Activated naive CD4-positive, alpha-beta T cell treated with Interleukin-2 at 50 U/mL for 16 hours (primary cell): ENCODE results near the gene LGALS1.

ENCODE experiments used
- DNase-seq: peaks from one replicate; pipeline ENCODE4 v3.0.0-alpha.2; 2020

Gene LGALS1

GRCh38 chr22:37664249-37665101 is 11.0 kb upstream of the LGALS1 start:
- no peak for DNase-seq

DNA sequence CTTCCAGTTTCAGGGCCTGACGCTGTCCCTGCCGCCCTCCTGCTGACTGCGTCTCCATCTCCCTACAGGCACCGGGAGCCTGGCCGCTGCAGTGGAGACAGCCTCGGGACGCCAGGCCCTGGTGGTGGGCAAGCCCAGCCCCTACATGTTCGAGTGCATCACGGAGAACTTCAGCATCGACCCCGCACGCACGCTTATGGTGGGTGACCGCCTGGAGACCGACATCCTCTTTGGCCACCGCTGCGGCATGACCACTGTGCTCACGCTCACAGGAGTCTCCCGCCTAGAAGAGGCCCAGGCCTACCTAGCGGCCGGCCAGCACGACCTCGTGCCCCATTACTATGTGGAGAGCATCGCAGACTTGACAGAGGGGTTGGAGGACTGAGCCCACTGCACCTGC is 9.9 kb upstream of the LGALS1 start:
- no peak for DNase-seq

GRCh38 chr22:37669586-37669985 is 5.8 kb upstream of the LGALS1 start:
- DNase-seq = no peak

DNA sequence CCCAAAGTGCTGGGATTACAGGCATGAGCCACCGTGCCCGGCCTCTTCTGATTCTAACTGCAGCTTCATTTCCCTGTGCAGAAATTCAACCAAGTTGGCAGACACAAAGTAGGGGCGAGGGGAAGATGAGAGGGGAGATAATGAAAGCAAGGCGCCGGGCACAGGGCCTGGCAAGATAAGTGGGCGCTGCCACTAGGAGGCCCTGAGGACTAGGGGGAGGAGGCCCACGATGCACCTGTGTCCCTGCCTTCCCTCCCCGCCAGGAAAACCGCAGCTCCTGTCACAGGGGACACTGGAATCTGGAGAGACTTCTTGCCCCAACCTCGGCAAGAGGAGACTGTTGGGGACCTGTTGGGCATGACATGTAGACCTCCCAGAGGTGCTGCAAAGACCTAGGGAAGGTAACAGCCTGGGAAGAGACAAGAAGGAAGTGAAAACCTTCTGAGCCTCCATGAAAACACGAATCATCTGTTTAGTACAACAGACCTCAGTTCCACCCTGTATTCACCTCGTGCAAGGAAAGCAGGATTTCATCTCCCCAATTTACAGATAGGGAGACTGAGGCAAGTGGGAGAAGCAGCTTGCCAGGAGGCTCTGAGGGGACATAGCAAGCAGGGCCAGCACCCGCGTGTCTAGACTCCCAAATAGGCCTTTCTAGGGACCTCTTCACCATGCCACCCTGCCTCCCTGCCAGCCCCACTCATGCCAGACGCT is 3.1 kb upstream of the LGALS1 start:
- peak; percentile 17 for DNase-seq

DNA sequence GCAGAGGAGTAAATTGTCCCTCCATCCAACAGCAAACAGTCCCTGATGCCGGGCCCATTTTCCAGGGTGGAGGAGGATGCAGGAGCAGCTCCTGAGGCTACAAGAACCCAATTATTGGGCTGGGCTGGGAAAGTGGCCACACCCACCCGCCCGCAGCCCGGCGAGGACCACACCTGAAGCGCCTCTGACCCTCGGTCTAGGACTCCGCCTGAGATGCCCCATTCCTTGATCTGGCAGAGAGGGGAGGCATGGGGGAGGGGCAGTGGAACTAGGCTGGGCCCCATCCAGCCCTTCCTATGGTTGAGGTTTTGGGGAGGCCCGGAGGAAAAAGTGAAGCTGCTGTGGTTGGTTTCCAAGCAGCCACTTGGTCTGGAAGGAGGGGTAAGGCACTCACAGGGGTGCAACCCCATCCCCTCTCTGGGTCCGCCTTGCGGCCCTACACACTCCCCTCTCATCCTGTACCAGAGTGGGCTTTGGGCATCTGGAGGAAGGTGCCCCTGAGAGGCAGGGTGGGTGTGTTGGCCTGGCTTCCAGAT is 2.4 kb upstream of the LGALS1 start:
- no peak for DNase-seq

GRCh38 chr22:37674248-37674647 is 1.2 kb upstream of the LGALS1 start:
- no peak for DNase-seq

GRCh38 chr22:37675930-37676735 is 697 bp downstream of the LGALS1 start:
- peak; percentile 30 for DNase-seq

DNA sequence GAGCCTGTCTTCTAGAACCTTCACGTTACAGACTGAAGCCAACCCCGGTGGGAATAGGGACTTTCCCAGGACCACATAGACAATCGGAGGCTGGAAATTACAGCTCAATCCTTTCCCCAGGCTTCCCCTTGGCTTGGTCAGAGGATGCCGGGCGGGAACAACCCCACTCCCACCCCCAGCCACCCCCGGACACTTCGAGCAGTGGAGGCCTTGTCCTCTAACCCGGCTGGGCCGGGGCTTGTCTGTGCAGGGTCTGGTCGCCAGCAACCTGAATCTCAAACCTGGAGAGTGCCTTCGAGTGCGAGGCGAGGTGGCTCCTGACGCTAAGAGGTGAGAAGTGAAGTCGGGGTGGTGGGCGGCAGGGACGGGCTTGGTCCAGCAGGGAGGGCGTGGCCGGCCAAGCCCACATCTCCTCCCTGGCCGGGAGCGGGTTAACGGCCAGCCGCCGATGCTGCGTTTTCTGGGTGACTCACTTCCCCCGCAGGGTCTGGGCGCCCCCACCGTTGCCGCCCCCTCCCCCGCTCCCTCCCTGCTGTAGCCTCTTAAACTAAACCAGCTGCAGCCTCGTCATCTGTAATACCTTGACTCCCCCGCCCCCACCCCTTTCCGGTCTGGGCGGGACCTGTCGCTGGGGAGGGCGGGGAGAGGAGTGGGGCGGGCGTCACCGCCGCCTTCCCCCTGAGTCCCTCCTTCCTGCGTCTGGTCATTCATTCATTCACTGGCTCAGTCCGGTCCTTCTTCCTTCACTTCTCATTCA is 1.5 kb downstream of the LGALS1 start:
- peak; percentile 94 for DNase-seq

DNA sequence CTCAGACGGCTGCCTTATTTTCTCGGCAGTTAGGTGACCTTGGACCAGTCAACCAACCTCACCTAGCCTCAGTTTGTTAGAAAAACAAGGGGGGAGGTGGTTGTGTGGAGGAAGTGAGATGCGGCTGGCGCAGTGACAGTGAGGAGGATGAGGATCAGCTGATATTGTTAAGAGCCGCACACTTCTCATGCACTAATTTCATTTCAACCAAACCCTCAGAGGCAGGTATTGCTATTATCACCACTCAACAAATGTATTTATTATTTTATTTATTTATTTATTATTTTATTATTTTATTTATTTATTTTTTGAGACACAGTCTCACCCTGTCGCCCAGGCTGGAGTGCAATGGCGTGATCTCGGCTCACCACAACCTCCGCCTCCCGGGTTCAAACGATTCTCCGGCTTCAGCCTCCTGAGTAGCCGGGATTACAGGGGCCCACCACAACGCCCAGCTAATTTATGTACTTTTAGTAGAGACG is 2.1 kb downstream of the LGALS1 start:
- no peak for DNase-seq

GRCh38 chr22:37678372-37678771 is 2.9 kb downstream of the LGALS1 start:
- DNase-seq = no peak

DNA sequence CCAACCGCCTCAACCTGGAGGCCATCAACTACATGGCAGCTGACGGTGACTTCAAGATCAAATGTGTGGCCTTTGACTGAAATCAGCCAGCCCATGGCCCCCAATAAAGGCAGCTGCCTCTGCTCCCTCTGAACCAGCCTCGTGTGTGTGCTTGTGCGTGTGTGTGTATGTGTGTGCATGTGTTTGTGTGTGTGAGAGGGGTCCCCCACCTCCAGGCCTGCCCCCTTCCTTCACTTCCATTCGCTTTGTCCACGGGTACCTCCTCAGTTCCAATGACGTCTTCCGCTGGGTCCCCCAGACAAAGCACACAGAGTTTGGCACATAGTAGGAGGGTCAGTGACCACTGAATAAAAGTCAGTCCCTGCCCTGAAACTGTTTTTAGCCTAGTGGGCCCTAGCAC is 4.2 kb downstream of the LGALS1 start:
- DNase-seq = no peak

DNA sequence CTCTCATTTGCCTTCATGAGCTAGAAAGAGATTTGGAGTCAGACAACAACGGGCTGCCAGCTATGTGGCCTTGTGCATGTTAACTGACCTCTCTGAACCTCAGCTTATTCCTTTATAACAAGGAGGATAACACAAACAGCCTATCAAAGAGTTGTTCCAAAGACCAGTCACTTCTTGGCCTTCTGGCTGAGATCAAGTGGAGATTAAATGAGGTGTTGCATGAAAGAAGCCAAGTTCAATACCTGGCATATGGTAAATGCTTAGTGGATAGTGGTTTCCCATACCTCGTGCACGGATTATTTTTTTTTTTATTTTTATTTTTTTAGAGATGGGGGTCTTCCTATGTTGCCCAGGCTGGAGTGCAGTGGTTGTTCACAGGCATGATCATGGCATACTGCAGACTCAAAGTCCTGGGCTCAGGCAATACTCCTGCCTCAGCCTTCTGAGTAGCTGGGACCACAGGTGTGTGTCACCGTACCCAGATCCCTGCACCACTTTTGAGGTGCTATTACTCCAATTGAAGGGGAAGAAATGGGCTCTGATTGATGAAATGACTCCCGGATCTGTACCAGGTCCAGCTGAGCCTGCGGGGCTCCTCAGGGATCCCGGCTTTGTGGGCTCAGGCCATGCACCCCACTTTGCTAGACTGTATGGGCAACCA is 4.9 kb downstream of the LGALS1 start:
- no peak for DNase-seq

DNA sequence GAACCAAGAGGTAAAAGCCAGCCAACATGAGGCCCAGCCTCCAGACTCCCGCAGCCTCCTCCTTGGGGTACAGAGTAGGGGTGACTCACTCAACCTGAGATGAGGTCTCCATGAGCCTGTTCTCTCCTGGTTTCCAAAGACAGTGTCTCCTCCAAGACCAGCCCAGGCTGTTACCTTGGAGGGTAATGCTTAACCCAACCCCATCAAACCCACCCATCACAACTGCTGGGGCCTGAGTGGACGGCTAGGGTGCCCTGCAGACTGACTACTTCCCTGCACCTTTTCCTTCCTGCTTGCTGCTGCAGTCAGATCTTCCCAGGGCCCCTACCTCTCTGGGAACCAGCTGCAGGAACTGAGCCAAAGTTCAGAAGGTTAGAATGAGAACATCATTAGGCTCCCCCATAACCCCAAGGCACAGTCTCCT is 5.6 kb downstream of the LGALS1 start:
- DNase-seq = no peak

GRCh38 chr22:37681556-37682049 is 6.2 kb downstream of the LGALS1 start:
- peak; percentile 80 for DNase-seq

DNA sequence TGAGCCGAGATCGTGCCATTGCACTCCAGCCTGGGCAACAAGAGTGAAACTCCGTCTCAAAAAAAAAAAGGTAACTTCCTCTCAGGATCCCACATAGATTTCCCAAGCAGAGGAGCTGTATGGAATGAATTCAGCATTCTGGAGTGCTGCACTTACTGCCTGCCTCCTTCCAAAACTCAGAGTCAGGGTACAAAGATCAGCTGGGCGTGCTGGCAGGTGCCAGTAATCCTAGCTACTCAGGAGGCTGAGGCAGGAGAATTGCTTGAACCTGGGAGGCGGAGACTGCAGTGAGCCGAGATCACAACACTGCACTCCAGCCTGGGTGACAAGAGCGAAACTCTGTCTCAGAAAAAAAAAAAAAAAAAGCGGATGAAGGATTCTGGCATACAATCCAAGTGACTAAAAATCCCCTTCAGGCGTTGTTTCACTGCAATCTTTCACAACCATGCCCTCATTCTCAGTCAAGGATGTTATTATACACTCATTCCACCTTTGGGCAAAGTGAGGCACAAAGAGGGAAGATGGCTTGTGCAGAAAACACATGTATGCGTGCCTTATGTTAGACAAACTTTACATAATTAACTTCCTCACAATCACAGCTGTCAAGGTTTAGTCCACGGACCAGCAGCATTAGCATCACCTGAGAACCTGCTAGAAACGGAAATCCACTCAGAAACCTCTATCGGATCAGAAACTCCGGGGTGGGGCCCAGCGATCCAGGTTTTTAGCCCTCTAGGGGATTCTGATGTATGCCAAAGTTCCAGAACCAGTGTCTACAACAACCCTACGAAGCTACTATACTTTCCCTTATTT is 9.6 kb downstream of the LGALS1 start:
- DNase-seq = no peak

DNA sequence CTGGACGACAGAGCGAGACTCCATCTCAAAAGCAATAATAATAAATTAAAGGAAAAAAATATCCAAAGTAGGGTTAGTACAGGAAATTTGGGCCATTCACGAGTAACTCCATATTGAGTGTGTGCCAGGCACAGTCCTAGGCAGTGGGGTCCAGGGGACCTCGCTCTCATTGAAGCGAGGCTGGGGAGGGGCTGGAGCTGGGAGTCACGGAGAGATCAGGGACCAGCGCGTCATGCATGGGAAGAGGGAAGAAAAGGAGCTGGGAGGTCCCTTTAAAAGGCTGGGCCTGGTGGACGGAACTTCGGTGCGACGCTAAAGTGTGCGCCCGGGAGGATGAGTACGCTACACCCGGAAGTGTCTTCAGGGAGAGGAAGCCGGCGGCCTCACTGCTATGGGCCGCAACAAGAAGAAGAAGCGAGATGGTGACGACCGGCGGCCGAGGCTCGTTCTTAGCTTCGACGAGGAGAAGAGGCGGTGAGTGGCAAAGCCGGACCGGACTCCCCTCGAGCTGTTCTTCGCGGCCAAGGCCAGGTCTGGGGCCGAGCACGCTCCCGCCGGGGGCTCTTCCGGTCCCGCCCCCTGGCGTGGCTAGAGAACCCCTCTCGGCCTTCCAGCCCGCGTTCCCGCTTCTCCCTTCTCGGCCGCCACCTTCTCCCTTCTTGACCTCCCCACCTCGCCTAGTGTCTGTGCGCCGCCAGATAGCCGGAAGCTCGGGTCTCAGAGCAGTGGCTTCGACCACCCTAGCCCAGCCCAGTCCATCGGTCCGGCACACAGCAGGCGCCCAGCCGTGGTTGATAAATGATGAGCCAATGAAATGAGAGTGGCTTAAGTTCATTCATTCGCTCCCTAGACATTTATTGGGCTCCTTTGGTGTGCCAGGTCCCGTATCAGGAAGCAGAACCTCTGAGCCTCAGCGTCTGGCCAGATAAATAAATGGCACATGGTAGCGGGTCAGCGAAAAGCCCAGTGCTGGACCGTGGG is 10.9 kb downstream of the LGALS1 start, which contains the start of gene NOL12:
TSS of gene NOL12 (plus strand) at position 342 of the 981 bp plus-strand sequence. CDS start at position 392, 50 bp downstream.
- peak; percentile 83 for DNase-seq

- no peak for DNase-seq
Observed at GRCh38 chr22:37690407-37690806, 15.0 kb downstream of the LGALS1 start.

- no peak for DNase-seq
Observed at GRCh38 chr22:37690901-37691504, 15.6 kb downstream of the LGALS1 start.
